Testis (tissue), 2 donors: ENCODE data around the gene SMARCE1.

Experiments used
- CTCF ChIP-seq, 3 experiments: fragments of 450-650 bp in 2 of 3; fragments of 200-600 bp in 1 of 3; sonication (generic) in 1 of 3; IDR thresholded peaks; one replicate each; pipeline ENCODE4 v1.5.1; 2016 to 2019; ENCODE audit warnings: antibody characterized with exemption in 3 of 3, mild to moderate bottlenecking in 2 of 3, moderate library complexity in 1 of 3
- POLR2A ChIP-seq: fragments of 450-650 bp; IDR thresholded peaks from one replicate; pipeline ENCODE4 v1.6.1; 2017; ENCODE audit warnings: antibody characterized with exemption, mild to moderate bottlenecking, moderate library complexity

- TF ChIP-seq CTCF (IDR thresholded peaks at IDR 0.05) = no peak
- no peak for TF ChIP-seq POLR2A
These were observed 28.6 kb downstream of the SMARCE1 start for GRCh38 chr17:40618754-40619625.
